GM18508 (cell line): ENCODE measurements around the gene TNFSF10.
"Not testable (repeated sequence)": the region's sequence is repeated elsewhere in the genome, so short reads cannot be mapped to it uniquely, and the experiment has no call there.

Source experiments
- ATAC-seq: cut with Tn5 transposase; IDR thresholded peaks from one replicate; pipeline ENCODE4 v1.9.1; 2021; ENCODE audit warnings: moderate number of reproducible peaks; ENCODE audit not compliant: insufficient read depth, unreplicated experiment

TNFSF10 gene

DNA sequence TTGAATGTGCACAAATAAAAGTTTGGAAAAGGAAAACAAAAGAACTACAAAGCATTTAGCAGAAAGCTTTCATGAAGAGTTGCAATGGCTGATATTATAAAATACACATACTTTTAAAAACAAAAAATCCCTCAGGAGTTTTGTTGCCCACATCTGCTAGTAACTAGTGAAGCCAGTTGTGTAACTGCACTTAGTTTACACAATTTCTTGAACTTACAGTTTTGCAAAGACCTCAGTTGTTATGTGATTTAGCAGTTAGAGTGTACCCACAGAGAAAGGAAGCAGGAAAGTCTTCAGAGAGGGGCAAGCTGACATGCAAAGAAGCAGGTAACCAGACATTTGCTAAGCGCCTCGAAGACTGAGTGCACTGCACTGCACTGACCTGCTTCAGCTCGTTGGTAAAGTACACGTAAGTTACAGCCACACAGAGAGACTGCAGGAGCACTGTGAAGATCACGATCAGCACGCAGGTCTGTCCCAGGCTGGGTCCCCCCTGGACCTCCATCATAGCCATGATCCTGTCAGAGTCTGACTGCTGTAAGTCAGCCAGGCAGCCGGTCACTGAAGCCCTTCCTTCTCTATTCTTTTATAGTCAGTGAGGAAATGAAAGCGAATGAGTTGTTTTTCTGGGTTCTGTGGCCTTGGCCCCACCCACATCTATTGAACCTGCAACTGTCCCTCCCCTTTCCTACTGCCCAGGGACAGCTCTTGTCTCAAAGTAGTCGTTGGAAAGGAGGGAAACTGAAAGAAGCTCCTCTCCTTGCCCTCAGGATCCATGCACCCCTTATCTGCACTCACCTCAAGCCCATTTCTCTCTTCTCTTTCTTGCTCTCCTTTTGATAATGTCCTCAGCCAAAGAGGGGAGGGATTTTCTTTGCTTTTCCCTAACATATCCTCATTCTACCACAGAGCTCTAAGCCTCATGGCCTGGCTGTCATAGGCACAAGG, at the start of gene TNFSF10:
TNFSF10 (minus strand) TSS at position 560 of the 948 bp plus-strand sequence; CDS start at position 514, 46 bp downstream.
- ATAC-seq, result peak; percentile 77

DNA sequence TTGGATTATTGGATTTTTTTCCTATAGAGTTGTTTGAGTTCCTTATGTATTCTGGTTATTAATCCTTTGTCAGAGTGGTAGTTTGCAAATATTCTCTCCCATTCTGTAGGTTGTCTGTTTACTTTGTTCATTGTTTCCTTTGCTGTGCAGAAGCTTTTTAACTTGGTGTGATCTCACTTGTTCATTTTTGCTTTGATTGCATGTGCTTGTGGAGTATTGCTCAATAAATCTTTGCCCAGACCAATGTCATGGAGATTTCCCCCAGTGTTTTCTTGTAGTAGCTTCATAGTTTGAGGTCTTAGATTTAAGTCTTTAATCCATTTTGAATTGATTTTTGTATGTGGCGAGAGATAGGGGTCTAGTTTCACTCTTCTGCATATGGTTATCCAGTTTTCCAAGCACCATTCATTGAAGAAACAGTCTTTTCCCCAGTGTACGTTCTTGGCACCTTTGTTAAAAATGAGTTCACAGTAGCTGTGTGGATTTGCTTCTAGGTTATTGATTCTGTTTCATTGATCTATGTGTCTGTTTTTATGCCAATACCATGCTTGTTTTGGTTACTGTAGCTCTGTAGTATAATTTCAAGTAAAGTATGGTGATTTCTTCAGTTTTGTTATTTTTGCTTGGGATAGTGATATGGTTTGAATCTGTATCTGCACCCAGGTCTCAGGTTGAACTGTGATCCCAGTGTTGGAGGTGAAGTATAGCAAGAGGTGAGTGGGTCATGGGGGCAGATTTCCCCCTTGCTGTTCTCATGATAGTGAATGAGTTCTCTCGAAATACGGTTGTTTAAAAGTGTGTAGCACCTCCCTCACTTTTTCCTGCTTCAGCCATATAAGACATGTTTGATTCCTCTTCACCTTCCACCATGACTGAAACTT, 46.1 kb upstream of the TNFSF10 start:
- no peak for ATAC-seq

DNA sequence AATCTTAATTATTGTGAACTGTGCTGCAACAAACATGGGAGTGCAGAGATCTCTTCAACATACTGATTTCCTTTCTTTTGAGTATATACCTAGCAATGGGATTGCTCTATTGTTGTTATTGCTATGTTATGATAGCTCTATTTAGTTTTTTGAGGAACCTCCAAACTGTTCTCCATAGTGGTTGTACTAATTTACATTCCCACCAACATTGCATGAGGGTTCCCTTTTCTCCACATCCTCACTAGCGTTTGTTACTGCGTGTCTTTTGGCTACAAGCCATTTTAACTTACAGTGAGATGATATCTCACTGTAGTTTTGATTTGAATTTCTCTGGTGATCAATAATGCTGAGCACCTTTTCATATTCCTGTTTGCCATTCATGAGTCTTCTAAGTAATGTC, 45.5 kb upstream of the TNFSF10 start:
- ATAC-seq, result no peak

DNA sequence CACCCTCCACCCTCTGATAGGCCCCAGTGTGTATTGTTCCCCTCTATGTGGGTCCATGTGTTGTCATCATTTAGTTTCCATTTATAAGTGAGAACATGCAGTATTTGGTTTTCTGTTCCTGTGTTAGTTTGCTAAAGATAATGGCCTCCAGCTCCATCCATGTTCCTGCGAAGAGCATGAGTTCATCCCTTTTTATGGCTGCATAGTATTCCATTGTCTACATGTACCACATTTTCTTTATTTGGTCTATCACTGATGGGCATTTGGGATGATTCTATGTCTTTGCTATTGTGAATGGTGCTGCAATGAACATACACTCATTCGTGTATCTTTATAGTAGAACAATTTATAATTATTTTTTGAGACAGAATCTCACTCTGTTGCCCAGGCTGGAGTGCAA, 43.6 kb upstream of the TNFSF10 start:
- ATAC-seq, result not testable (repeated sequence)

DNA sequence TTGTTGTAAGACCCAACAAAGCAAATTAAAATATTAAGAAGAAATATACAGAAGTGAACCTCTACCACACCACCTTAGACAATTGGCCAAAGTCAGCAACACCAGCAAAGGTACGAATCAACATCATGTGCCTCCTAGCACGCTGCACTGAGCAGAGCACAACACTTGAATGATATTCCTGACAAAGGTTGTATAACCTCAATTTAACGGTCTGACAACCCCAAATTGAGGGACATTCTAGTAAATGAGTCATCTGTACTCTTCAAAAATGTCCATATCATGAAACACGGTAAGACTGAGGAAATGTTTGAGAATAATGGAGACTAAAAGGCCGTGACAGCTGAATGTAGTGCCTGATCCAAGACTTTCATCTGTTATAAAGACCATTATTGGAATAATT, 41.3 kb upstream of the TNFSF10 start:
- no peak for ATAC-seq

DNA sequence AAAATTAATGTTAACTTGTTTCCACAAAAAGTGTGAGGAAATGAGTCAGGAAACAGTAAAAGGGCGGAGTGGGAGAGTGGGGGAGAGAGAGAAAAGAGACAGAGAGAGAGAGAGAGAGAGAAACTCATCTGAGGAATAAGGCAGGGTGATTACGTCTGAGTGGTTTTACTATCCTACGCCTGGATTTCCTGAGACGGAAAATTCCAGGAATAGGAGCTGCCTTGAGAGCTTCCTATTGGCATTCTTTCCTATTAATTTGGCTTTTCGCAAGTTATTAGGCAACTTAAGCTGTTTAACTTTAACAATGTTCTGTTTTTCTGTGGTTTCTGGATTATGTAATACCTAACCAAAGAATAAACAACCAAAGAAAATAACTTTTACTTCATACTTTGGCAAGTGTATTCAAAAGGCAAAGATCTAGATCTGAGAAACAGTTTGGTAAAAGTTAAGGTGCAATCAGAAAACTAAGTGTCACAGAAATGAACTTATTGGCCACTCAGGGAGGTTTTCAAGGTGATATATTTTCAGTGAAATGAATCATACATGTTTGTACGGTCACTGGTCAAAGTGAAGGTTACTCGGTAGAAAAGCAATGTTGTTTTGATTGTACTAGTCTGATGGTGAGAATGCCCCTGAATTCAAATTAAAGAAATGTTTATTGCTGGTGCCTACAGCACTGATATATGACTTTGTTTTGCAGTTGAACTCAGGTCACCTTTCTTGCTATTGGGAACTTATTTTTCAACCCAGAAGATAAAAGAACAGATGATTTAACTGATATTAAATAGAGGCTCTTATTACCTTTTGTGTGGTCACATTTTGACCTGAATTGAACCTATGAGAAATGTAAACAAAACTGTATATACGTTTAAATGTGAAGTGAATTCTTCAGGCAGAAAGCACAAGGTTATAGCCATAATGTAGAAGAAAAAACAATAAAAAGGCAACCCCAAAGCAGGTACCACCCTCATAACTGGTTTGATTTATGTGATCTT, 39.9 kb upstream of the TNFSF10 start:
- peak; percentile 47 for ATAC-seq

DNA sequence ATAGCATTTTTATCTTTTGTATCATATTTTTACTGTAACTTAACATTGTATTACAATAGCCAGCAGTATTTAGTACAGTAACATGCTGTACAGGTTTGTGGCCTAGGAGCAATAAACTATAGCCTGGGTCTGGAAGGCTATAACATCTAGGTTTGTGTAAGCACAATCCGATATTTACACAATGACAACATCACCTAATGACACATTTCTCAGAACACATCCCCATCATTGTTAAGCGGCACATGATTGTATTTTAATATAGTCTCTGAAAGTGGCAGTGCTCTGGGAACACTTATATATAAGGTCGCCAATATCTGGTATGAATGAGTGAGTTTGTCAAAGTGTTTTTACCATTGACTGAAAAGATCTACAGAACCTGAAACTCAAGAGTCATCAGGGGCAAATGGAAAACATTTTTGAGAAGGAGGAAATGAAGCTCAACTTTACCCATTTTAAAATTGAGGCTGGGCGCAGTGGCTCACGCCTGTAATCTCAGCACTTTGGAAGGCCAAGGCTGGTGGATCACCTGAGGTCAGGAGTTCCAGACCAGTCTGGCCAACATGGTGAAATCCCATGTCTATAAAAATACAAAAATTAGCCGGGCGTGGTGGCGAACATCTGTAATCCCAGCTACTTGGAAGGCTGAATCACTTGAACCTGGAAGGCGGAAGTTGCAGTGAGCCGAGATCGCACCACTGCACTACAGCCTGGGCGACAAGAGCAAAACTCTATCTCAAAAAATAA, 38.8 kb upstream of the TNFSF10 start:
- no peak for ATAC-seq

DNA sequence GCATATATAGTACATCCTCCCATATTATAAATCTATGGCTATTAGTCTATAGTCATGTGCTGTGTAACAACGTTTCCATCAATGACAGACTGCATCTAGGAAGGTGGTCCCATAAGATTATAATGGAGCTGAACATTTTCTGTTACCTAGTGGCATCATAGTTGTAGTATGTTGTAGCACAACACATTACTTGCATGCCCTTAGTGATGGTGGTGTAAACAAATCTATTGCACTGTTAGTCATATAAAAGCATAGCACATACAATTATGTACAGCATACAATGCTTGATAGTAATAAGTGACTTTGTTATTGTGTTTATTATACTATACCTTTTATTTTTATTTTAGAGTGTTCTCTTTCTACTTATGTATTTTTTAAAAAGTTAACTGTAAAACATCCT, 37.4 kb upstream of the TNFSF10 start:
- ATAC-seq, result no peak

DNA sequence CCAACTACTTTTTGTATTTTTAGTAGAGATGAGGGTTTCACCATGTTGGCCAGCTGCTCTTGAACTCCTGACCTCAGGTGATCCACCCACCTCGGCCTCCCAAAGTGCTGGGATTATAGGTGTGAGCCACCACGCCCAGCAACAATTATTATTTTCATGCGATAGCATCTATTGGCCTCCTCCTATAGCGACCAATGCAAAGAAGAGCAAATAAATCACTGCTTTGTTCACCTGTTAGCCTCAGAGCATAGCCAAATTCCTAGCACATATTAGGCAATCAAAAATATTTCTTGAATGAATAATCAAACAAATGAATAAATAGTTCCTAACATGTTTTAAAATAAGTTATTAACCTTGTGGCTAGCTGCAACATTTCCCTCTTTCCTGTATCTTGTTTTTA, 36.8 kb upstream of the TNFSF10 start:
- no peak for ATAC-seq

DNA sequence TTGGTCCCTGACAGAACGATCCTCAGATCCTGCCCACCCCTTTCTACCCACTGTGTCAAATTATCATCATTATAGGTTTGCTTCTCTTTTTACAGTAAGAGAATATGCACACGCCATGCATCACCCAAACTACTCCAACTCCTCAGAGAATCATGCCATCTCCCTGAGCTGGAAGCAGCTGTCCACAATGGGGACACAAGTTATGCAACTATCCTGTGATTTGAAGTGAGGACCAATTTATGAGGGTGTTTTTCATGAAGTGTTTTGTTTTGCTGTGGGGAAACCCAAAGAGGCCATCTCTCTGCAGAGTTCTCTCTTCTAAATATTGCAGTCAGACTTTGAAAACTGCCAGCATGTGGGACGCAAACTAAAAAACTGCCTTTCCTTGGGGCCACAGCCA, 35.8 kb upstream of the TNFSF10 start:
- ATAC-seq, result no peak

DNA sequence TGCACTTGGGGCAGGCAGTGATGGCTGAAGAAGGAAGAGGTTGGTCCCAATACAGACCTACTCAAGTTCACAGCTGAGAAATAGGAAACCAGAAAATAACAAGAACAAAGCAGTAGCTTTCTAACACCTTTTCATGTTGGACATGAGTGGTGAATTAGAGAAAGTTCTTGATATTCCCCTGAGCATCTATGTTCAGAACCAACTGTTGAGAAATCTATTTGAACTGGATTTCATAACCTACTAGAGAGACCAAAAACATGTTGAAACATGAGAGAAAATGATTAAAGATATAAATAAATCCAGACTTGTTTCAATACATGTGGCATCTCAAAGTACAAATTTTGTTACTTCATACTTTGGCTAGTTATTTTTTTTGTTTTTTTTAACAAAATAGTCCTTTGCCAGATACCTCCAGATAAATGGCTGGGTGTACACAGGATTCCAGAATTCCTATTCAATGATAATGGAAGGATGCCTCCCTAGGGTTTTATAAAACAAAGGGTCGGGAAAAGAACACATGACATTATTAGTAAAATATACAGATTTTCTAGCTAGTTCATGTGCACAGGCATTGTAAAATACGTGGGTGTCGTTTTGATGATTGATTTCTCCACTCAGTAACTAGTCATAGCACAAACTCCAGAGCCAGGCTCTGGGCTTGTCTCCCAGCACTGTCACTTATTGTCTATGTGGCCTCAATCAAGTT, 34.4 kb upstream of the TNFSF10 start:
- ATAC-seq, result no peak

DNA sequence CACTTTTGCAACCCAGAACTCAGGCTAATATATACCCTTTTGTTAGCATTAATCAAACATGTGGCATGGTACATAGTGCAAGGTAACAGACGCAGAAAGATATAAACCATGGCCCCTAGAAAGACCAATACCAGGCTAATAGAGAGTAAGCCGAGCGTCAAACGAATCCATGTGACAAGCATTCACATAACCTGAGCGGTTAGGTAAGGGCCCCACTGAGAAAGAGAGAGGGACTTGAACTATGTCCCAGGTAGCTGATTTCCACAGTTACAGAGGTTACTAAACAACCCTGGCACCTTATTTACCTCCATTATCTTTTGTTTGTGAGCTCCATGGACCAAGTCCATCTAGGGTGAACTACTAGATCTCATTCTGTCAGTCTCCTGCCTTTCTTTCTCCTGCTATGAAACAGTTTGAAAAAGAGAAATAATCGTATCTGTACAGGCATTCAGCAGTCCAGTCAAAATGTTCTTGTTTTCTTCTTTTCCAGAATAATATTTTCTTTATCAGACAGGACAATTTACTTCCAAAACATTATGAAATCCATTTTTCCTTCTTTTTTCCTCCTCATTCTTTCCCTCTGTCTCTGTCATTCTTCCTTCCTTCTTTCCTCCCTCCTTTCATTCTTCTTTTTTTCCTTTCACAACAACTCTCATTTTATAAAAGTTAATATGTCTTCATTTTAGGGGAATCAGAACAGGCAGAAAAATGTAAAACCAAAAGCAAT, 30.5 kb upstream of the TNFSF10 start:
- no peak for ATAC-seq

DNA sequence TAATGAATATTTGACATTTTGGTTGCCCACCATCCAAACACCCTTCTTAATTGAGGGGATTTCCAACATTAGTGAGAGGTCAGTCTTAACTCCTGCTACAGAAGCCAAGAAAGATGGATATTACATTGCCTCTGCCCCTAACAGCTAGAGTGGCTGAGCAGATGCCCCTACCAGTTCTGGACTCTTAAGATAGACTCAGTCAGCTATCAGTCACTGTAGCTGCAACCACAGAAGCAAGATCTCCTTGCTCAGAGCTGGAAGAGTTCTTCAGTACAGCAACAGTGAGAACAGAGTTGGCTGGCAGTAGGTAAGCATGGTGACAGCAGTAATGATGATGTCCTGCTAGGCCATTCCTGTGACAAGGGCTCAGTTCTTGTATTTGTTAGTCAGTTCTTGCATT, 29.4 kb upstream of the TNFSF10 start:
- no peak for ATAC-seq

DNA sequence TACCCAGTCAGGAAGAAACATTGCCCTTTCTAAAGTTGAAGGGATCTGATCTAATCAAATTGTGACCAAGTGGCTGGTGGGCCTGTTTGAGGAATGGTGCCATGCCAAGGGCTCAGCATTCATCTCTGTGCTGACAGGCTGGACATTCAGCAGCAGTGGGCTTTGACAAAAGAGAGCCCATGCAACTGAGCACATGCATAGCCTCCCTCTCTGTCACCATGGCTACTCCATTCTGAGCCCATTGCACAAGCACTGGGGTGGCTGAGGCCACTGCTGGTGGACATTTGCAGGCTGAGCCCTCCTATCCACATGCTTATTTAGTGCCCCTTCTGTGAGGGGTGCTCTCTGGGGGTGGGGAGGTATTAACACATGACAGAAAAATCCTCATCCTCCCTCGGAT, 28.6 kb upstream of the TNFSF10 start:
- no peak for ATAC-seq

DNA sequence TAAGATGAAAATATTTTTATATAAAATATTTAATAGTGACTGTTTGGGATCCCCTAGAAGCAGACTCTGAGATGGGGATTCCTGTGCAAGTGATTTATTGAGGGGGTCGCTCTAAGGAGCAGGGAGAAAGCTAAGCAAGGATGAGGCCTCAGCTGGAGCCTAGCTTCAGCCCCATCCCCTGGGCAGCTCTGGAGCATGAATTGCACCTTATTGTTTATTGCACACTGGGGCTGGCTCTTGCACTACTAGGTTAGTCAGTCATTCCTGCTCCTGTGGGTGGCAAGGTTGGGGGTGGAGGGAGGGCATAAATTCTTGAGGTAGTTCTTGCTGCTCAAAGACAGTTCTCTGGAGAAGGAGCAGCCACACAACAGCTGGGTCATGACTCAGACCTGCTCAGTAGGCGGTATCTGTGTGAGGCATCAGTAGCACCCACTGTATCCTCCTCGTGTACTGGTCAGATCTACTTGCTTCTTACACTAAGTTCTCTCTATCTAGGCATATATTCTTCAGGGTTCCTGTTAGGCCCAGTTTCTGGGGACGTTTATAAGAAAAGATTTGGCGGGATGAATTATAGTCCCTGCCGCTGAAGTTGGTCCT, 27.2 kb upstream of the TNFSF10 start:
- ATAC-seq, result no peak

DNA sequence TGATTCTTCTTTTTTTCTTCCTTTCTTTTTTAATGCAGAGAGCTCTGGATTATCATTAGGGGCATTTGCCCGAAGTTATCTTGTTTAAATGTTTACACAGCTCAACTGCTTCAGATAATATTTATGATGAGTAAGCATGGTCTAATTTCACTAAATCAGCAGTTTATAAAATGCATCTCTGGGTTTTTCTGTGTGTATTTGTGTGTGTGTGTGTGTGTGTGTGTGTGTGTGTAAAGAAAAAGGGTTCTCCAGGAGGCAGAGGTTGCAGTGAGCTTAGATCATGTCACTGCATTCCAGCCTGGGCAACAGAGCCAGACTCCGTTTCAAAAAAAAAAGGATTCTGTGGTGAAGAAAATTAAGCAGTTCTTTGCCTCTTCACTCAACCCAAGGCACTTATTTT, 25.9 kb upstream of the TNFSF10 start:
- ATAC-seq, result no peak

DNA sequence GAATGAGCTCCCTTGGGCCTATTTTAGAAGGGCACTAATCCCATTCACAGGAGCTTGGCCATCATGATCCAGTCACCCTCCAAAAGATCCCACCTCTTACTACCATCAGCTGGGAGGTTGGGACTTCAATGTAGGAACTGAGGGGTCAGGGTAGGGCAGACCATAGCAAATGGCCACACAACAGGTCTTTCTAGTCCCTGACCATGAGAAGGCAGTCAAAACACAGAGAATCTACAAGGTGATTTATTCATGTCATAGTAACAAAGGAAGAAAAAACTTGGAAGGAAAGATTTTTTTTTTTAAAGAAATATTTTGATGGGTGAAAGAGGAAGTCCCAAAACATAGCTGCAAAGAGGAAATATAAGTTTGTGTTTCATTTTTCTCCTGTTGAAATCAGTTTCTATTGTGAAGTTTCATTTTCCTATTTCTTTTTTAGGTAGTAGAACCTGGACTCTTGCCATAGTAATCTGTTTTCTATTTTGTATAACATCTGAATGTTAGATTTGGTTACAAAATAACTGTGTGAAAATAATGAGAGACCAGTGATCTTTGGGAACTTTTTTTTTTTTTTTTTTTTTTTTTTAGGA, 23.5 kb upstream of the TNFSF10 start:
- ATAC-seq, result no peak
